Left ventricle myocardium inferior (tissue), 1 donor: Measurements from ENCODE around the gene INPP4B. TPM values are rescaled to one million over a fixed set of nuclear protein-coding genes. Genes with fewer than 3 reads are reported as not detected.

Source experiments
- DNase-seq: peaks from one replicate; pipeline ENCODE4 v3.0.0-alpha.2; 2020
- H3K27ac ChIP-seq: fragments of 200-600 bp; replicated peaks from 2 replicates; pipeline ENCODE4 v1.8.0; 2021
- H3K27me3 ChIP-seq: fragments of 200-600 bp; 2 replicates; pipeline ENCODE4 v1.8.0; 2021; ENCODE audit warnings: low read depth
- H3K36me3 ChIP-seq: fragments of 200-600 bp; 2 replicates; pipeline ENCODE4 v1.8.0; 2021
- H3K4me1 ChIP-seq: fragments of 200-600 bp; 2 replicates; pipeline ENCODE4 v1.8.0; 2021
- H3K4me3 ChIP-seq: fragments of 200-600 bp; 2 replicates; pipeline ENCODE4 v1.8.0; 2021; ENCODE audit warnings: mild to moderate bottlenecking, moderate library complexity
- H3K9me3 ChIP-seq: fragments of 200-600 bp; replicated peaks from 2 replicates; pipeline ENCODE4 v1.8.0; 2021
- intact Hi-C: fragments of 100-400 bp; cut with micrococcal nuclease; formaldehyde crosslinking; loops from one replicate; pipeline ENCODE4 v1.11.0; 2022
- total RNA-seq: library from RNA; stranded (reverse); fragmentation: NEBNext Ultra II Directional; extraction: Animal tissue kit (Norgen Biotek cat#: 25700); gene quantifications from one replicate; pipeline ENCODE4 v1.2.1, GENCODE V29; 2021
- TF ChIP-seq, protein P1 (sequence below): fragments of 200-600 bp; IDR thresholded peaks from 2 replicates; pipeline ENCODE4 v1.8.0; 2021; ENCODE audit warnings: antibody characterized with exemption, mild to moderate bottlenecking, borderline replicate concordance
- donor health status: DM: no; HTN: yes; CAD: no; lungs with severe emphysema.

Gene INPP4B
- total RNA-seq, 1 donor from 2014 or later, result 61.1 TPM

DNA sequence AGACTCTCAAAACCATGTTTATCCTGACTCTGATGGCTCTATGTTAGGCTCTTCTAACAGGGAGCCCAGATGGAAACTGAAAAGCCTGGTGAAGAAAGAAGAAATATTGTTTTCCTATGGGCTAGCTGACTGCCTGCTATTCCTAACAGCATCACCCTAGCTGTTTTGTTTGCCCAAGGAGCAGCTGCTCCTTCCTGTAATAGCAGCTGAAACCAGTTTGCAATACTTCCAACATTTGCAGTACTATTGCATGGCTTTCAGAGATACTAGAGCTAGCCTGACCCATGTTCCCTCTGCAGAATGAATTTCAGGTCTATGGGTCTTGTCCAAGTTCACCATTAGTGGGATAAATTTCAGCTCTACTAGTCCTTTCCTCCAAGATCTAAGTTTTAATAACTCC lies 495.2 kb downstream of the INPP4B start:
- intact Hi-C loops, result no loop called here
- no peaks in the 10 kb centered on the region for H3K36me3 ChIP-seq
- peak overlapping the region; percentile 53 for H3K27ac ChIP-seq
- TF ChIP-seq, protein P1, sequence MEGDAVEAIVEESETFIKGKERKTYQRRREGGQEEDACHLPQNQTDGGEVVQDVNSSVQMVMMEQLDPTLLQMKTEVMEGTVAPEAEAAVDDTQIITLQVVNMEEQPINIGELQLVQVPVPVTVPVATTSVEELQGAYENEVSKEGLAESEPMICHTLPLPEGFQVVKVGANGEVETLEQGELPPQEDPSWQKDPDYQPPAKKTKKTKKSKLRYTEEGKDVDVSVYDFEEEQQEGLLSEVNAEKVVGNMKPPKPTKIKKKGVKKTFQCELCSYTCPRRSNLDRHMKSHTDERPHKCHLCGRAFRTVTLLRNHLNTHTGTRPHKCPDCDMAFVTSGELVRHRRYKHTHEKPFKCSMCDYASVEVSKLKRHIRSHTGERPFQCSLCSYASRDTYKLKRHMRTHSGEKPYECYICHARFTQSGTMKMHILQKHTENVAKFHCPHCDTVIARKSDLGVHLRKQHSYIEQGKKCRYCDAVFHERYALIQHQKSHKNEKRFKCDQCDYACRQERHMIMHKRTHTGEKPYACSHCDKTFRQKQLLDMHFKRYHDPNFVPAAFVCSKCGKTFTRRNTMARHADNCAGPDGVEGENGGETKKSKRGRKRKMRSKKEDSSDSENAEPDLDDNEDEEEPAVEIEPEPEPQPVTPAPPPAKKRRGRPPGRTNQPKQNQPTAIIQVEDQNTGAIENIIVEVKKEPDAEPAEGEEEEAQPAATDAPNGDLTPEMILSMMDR, result no peak
- no peak overlapping the region for H3K4me3 ChIP-seq
- no peak for DNase-seq
- peaks cover 94% of the 10 kb centered on the region for H3K4me1 ChIP-seq
- H3K27me3 ChIP-seq, result no peaks in the 10 kb centered on the region
- H3K9me3 ChIP-seq, result no peaks in the 10 kb centered on the region

DNA sequence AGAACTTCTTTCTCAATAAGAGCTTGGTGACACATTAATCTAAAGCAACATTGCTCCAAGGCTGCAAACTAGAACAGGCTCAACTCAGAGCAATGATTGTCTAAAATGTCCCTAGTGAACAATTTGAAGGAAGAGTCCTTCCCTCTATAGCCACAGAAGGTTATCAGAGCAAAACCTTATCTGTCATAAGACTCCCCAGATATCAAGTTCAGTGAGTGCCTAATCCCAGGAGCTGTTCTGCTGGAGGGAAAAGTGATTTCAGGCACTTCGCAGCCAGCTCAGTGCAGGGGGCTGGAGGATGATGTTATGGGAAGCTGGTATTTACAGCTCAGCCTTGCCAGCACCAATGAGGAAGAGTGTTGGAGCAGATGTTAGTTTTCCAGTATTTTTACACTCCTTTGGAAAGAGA lies 497.5 kb downstream of the INPP4B start:
- H3K27me3 ChIP-seq, result no peaks in the 10 kb centered on the region
- H3K4me3 ChIP-seq, result no peak overlapping the region
- no peaks in the 10 kb centered on the region for H3K9me3 ChIP-seq
- H3K36me3 ChIP-seq, result no peaks in the 10 kb centered on the region
- H3K4me1 ChIP-seq, result peaks cover 74% of the 10 kb centered on the region
- TF ChIP-seq, protein P1, result no peak
- H3K27ac ChIP-seq, result peak overlapping the region; percentile 47
- intact Hi-C loops, result no loop called here
- no peak for DNase-seq

DNA sequence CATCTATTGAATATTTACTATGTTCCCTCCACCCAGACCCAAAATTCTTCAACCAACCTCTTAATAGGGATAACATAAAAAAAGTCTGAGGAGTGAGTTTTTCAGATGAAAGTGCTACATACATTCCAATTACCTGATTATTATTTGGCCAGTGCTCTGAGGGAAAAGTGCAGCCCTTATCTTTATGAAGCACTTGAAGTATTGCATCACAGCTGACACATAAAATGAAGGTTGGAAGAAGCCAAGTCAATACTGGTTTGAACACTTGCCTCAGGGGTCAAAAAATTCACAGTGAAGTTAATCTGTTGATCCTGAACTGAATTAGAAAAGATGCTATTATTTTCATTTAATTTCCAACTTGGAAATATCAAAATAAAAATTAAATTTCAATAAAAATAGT lies 498.9 kb downstream of the INPP4B start:
- H3K4me1 ChIP-seq, result peaks cover 62% of the 10 kb centered on the region
- TF ChIP-seq, protein P1, result no peak
- H3K27ac ChIP-seq, result no peak overlapping the region
- H3K36me3 ChIP-seq, result no peaks in the 10 kb centered on the region
- intact Hi-C loops, result no loop called here
- no peaks in the 10 kb centered on the region for H3K9me3 ChIP-seq
- no peak overlapping the region for H3K4me3 ChIP-seq
- no peaks in the 10 kb centered on the region for H3K27me3 ChIP-seq
- DNase-seq, result no peak

DNA sequence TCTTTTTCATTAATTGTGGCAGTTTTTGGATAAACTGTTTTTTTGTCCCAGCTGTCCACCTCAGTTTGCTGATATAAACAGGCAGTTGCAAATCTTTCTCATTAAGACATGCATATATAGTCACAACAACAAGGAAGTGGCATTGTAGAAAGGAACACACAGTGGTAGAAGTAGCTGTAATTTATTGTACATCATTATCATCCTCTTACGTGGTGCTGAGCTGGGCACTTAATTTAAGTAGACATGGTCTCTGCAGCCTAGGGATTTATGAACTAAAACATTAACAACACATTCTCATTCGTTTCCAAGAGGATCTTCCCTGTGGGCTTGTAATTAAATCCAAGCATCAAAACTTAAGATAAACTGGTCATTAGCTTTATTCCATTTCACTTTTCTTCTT lies 500.2 kb downstream of the INPP4B start:
- Histone ChIP-seq H3K4me1 (peaks cover 49% of the 10 kb centered on the region), H3K27ac (no peak overlapping the region), H3K4me3 (no peak overlapping the region), H3K36me3 (no peaks in the 10 kb centered on the region), H3K9me3 (no peaks in the 10 kb centered on the region), H3K27me3 (no peaks in the 10 kb centered on the region)
- no peak for DNase-seq
- TF ChIP-seq, protein P1, result no peak
- intact Hi-C loops, result no loop called here

DNA sequence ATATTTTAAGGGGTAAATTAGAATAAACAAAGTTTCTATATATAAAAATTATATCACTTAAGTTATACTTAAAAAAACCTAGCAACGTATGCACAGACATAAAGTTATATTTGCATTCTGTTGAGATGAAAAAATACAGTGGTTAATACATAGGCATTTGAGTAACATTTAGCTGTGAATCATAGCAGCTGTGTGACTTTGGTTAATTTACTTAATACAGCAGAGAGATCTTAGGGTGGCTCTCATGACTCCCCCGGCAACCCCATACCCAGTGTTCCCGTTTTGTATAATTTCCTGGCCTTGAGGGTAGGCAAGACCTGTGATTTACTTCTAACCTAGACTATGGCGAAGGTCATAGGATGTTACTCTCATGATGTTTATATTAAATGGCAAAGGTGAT lies 504.8 kb downstream of the INPP4B start:
- Histone ChIP-seq H3K27ac (no peak overlapping the region), H3K9me3 (peaks cover 4% of the 10 kb centered on the region), H3K36me3 (peaks cover 3% of the 10 kb centered on the region), H3K27me3 (no peaks in the 10 kb centered on the region), H3K4me3 (no peak overlapping the region), H3K4me1 (peaks cover 7% of the 10 kb centered on the region)
- no peak for DNase-seq
- TF ChIP-seq, protein P1, result no peak
- intact Hi-C loops, result no loop called here

DNA sequence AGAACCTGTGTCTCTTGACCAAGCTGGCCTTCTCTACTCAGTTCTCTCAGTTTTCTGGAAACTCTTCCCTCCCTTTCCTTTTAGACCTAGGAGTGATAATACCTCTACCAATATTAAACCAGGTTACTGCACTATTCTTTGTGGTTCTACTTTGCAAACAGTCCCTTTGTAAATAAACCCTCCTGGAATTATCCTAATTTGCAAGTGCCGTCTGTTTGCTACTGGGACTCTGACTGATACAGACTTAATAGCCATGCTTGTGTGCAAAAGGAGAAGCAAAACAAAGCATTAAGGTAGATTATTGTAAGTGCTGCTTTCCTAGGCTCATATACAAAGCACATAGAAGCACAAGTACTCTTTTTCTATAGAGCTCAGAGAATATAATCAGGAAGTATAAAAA lies 507.0 kb downstream of the INPP4B start:
- Histone ChIP-seq H3K4me1 (peaks cover 8% of the 10 kb centered on the region), H3K27ac (no peak overlapping the region), H3K36me3 (peaks cover 8% of the 10 kb centered on the region), H3K4me3 (no peak overlapping the region), H3K27me3 (no peaks in the 10 kb centered on the region), H3K9me3 (peaks cover 13% of the 10 kb centered on the region)
- no peak for DNase-seq
- intact Hi-C loops, result no loop called here
- TF ChIP-seq, protein P1, result no peak
